ENCODE data around the gene BRD3.

BRD3 gene

GRCh38 chr9:133980864-133981588, 86.8 kb downstream of the BRD3 start:
- Mint-ChIP-seq H3K27me3 (ENCODE audit: low read depth) (no peaks in the 10 kb centered on the region), H3K4me1 (peaks cover 35% of the 10 kb centered on the region), H3K36me3 (ENCODE audit: low read depth) (no peaks in the 10 kb centered on the region), H3K9me3 (no peaks in the 10 kb centered on the region), H3K4me3 (no peak overlapping the region), H3K27ac (peak overlapping the region; percentile 31 to 80 (median 48))
- no peak for TF ChIP-seq CTCF (IDR thresholded peaks at IDR 0.05; ENCODE audit: unreplicated experiment in 3 of 3)

All from nephron (organoid).